ENCODE measurements around the gene ABHD12. TPM values are rescaled to one million over a fixed set of nuclear protein-coding genes. Genes with fewer than 3 reads are reported as not detected.
A peak's percentile ranks its signal among the peaks of the same experiment; 100 is the strongest.

Gene ABHD12
- total RNA-seq, 2 experiments from 2014 or later, result 27.1 to 27.6 TPM

- Mint-ChIP-seq H3K27me3 (peaks cover 11% of the 10 kb centered on the region), H3K4me3 (no peak overlapping the region), H3K36me3 (ENCODE audit: low read depth) (peaks cover 4% of the 10 kb centered on the region), H3K9me3 (peaks cover 18% of the 10 kb centered on the region), H3K4me1 (peaks cover 1% of the 10 kb centered on the region), H3K27ac (no peak overlapping the region)
- ChIA-PET POLR2A (no interaction called here), CTCF (interaction anchor here (0.6 to 4.2 kb wide), 12 partner anchors 9 to 405 kb away, joined by 3 to 16 read pairs (median 4); partner anchors contain the start of gene GINS1)
- peak; percentile 45 for DNase-seq
These were observed 8.4 kb upstream of the ABHD12 start for GRCh38 chr20:25399037-25399430.

DNA sequence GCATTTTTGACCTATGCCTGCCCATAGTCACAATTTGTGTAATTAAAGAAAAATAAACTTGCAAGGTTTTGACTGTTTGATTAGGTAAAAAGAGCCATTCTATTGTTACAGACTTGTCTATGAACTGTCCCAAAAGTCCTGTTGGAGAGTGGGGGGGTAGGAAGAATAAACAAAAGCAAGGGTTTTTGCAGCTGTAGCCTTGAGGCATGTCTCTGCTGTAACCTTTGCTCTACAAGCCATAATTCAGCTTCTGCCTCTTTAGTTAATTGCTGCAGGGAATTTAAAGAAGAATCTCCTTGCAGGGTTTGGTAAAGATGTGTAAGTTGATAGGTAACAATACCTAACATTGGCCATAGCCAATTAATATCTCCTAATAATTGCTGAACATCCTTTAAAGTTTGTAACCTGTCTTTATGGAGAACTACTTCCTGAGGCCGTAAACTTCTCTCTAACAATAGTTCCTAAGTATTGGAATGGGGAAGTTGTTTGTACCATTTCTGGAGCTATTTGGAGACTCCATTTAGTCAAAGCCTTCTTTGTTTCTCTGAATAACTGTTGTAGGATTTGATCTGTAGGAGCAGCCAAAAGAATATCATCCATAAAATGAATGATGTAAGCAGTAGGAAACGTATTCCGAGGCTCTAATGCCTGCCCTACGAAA lies 7.9 kb upstream of the ABHD12 start:
- Mint-ChIP-seq H3K9me3 (peaks cover 15% of the 10 kb centered on the region), H3K4me1 (peaks cover 1% of the 10 kb centered on the region), H3K27ac (no peak overlapping the region), H3K27me3 (peaks cover 11% of the 10 kb centered on the region), H3K4me3 (no peak overlapping the region), H3K36me3 (ENCODE audit: low read depth) (peaks cover 4% of the 10 kb centered on the region)
- CTCF ChIA-PET, result interaction anchor here (0.7 to 4.2 kb wide), 9 partner anchors 9 to 404 kb away, joined by 3 to 16 read pairs (median 4); partner anchors contain the start of gene GINS1
- POLR2A ChIA-PET, result no interaction called here
- DNase-seq, result no peak

DNA sequence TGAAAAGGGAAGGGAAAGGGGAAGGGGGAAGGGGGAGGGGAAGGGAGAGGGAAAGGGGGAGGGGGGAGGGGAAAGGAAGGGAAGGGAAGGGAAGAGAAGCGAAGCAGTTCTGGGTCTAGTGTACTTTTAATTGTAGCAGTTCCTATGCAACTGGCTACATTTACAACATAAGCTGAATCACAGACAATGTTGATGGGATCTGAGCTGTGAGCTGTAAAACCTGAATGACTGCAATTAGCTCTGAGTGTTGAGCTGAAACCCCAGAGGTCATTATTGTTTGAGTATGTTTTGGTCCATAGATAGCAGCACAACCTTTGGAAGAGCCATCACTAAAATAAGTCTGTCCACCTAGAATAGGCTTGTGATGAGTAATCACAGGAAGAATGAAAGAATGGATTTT lies 7.2 kb upstream of the ABHD12 start:
- ChIA-PET POLR2A (no interaction called here), CTCF (interaction anchor here (1.2 to 4.2 kb wide), 2 partner anchors 10 to 12 kb away, joined by 3 to 16 read pairs; partner anchors contain the start of gene GINS1)
- peaks cover 4% of the 10 kb centered on the region for H3K36me3 Mint-ChIP-seq (ENCODE audit: low read depth)
- peaks cover 10% of the 10 kb centered on the region for H3K9me3 Mint-ChIP-seq
- peaks cover 1% of the 10 kb centered on the region for H3K4me1 Mint-ChIP-seq
- no peak for DNase-seq
- H3K27me3 Mint-ChIP-seq, result peaks cover 11% of the 10 kb centered on the region
- no peak overlapping the region for H3K27ac Mint-ChIP-seq
- H3K4me3 Mint-ChIP-seq, result no peak overlapping the region

DNA sequence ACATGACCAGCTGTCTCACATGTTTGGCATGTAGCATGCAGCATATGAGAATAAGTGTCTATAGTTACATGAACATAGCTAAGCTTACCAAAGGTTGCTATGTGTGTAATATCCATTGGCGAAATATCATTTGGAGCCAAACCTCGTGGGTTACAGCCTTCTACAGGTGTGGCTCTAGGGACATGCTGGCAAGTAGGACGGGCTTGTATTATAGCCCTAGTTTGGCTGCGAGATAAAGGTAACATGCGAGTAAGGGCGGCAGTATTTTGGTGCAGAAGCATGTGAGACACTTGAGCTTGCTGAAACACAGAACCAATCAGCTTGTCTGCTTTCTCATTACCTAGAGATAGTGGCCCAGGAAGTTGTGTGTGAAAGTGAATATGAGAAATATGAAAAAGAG lies 6.5 kb upstream of the ABHD12 start:
- ChIA-PET POLR2A (no interaction called here), CTCF (interaction anchor here (1.0 to 4.2 kb wide), 2 partner anchors 11 to 101 kb away, joined by 4 to 16 read pairs; partner anchors contain the start of gene GINS1)
- peaks cover 5% of the 10 kb centered on the region for H3K9me3 Mint-ChIP-seq
- no peaks in the 10 kb centered on the region for H3K36me3 Mint-ChIP-seq (ENCODE audit: low read depth)
- H3K27ac Mint-ChIP-seq, result no peak overlapping the region
- peaks cover 11% of the 10 kb centered on the region for H3K27me3 Mint-ChIP-seq
- H3K4me3 Mint-ChIP-seq, result no peak overlapping the region
- DNase-seq, result no peak
- peaks cover 1% of the 10 kb centered on the region for H3K4me1 Mint-ChIP-seq

GRCh38 chr20:25394996-25395395 lies 4.4 kb upstream of the ABHD12 start:
- DNase-seq, result no peak
- no peak overlapping the region for H3K4me3 Mint-ChIP-seq
- no peaks in the 10 kb centered on the region for H3K36me3 Mint-ChIP-seq (ENCODE audit: low read depth)
- H3K27me3 Mint-ChIP-seq, result peaks cover 8% of the 10 kb centered on the region
- CTCF ChIA-PET, result no interaction called here
- POLR2A ChIA-PET, result no interaction called here
- no peaks in the 10 kb centered on the region for H3K9me3 Mint-ChIP-seq
- peaks cover 6% of the 10 kb centered on the region for H3K4me1 Mint-ChIP-seq
- H3K27ac Mint-ChIP-seq, result no peak overlapping the region

DNA sequence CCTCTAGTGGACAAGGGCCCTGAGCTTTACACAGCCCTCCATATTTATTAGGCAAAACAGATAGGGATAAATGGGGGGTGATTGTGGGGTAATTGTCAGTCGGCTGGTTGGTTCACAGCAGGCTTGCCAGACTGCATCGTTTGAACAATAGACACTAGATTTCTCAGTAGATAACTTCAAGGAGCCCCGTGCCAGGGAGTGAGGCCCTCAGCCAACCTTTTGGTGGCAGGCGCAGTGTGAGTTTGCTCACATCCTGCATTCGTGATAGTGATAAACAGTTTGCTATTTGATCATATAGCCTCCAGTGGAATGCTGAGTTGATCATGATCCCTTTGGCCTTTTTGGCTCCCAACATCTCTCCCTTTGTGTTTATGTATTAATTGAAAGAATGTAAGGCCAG lies 3.6 kb upstream of the ABHD12 start:
- H3K27ac Mint-ChIP-seq, result no peak overlapping the region
- peaks cover under 1% of the 10 kb centered on the region for H3K36me3 Mint-ChIP-seq (ENCODE audit: low read depth)
- POLR2A ChIA-PET, result no interaction called here
- CTCF ChIA-PET, result interaction anchor here (1.0 kb wide), 1 partner anchor 190 kb away, joined by 3 read pairs; no protein-coding TSS in a partner anchor
- no peak for DNase-seq
- no peak overlapping the region for H3K4me3 Mint-ChIP-seq
- H3K4me1 Mint-ChIP-seq, result peaks cover 10% of the 10 kb centered on the region
- no peaks in the 10 kb centered on the region for H3K9me3 Mint-ChIP-seq
- peaks cover 8% of the 10 kb centered on the region for H3K27me3 Mint-ChIP-seq

- no peaks in the 10 kb centered on the region for H3K9me3 Mint-ChIP-seq
- DNase-seq, result peak; percentile 19
- ChIA-PET POLR2A (no interaction called here), CTCF (no interaction called here)
- peak overlapping the region; percentile 69 for H3K27ac Mint-ChIP-seq
- peaks cover 2% of the 10 kb centered on the region for H3K27me3 Mint-ChIP-seq
- peaks cover 11% of the 10 kb centered on the region for H3K36me3 Mint-ChIP-seq (ENCODE audit: low read depth)
- peaks cover 20% of the 10 kb centered on the region for H3K4me1 Mint-ChIP-seq
- H3K4me3 Mint-ChIP-seq, result peak overlapping the region; percentile 78
These were observed 637 bp downstream of the ABHD12 start for GRCh38 chr20:25389858-25390537.

DNA sequence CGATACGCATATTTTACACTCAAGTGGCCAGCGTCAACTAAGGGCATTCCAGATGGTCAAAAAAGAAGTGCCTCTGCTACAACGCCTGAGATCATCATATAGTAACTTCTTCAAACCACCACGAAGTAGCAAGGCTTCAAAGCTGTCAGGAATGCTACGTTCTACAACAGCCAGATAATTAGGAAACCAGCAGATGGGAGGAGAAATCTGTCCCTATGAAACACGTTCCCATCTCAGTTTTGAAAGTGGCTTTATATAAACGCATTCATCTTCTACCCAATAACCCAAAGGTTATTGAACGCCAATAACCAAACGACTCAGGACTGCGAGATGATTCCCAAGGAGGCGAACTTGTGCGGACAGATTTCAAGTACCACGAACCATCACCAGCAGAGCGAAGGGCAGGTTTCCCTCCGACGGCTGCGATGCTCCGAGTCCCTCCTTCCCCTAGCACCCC lies 1.2 kb downstream of the ABHD12 start:
- H3K9me3 Mint-ChIP-seq, result no peaks in the 10 kb centered on the region
- peak overlapping the region; percentile 69 for H3K27ac Mint-ChIP-seq
- CTCF ChIA-PET, result no interaction called here
- peak; percentile 15 for DNase-seq
- peak overlapping the region; percentile 78 for H3K4me3 Mint-ChIP-seq
- H3K4me1 Mint-ChIP-seq, result peaks cover 21% of the 10 kb centered on the region
- H3K27me3 Mint-ChIP-seq, result peaks cover under 1% of the 10 kb centered on the region
- POLR2A ChIA-PET, result interaction anchor here (0.6 kb wide), 1 partner anchor 23 kb away, joined by 4 read pairs; no protein-coding TSS in a partner anchor
- peaks cover 13% of the 10 kb centered on the region for H3K36me3 Mint-ChIP-seq (ENCODE audit: low read depth)

GRCh38 chr20:25382704-25383370 lies 7.8 kb downstream of the ABHD12 start:
- H3K9me3 Mint-ChIP-seq, result no peaks in the 10 kb centered on the region
- H3K4me3 Mint-ChIP-seq, result no peak overlapping the region
- CTCF ChIA-PET, result no interaction called here
- H3K27me3 Mint-ChIP-seq, result no peaks in the 10 kb centered on the region
- peaks cover 15% of the 10 kb centered on the region for H3K36me3 Mint-ChIP-seq (ENCODE audit: low read depth)
- POLR2A ChIA-PET, result no interaction called here
- DNase-seq, result no peak
- H3K27ac Mint-ChIP-seq, result no peak overlapping the region
- H3K4me1 Mint-ChIP-seq, result peaks cover 4% of the 10 kb centered on the region

- Mint-ChIP-seq H3K4me3 (no peak overlapping the region), H3K36me3 (ENCODE audit: low read depth) (peaks cover 12% of the 10 kb centered on the region), H3K27me3 (no peaks in the 10 kb centered on the region), H3K27ac (no peak overlapping the region), H3K9me3 (no peaks in the 10 kb centered on the region), H3K4me1 (peaks cover 2% of the 10 kb centered on the region)
- POLR2A ChIA-PET, result no interaction called here
- no peak for DNase-seq
- CTCF ChIA-PET, result interaction anchor here (0.6 kb wide), 1 partner anchor 35 kb away, joined by 3 read pairs; no protein-coding TSS in a partner anchor
These were observed 9.6 kb downstream of the ABHD12 start for GRCh38 chr20:25380945-25381614.

GRCh38 chr20:25378884-25379733 lies 11.5 kb downstream of the ABHD12 start:
- CTCF ChIA-PET, result interaction anchor here (1.1 kb wide), 1 partner anchor 12 kb away, joined by 3 read pairs; no protein-coding TSS in a partner anchor

More at GRCh38 chr20:25378884-25379733, 11.5 kb downstream of the ABHD12 start:
- no peaks in the 10 kb centered on the region for H3K9me3 Mint-ChIP-seq
- no peak for DNase-seq
- peaks cover 16% of the 10 kb centered on the region for H3K36me3 Mint-ChIP-seq (ENCODE audit: low read depth)
- no peaks in the 10 kb centered on the region for H3K27me3 Mint-ChIP-seq
- no peak overlapping the region for H3K4me3 Mint-ChIP-seq
- peaks cover 1% of the 10 kb centered on the region for H3K4me1 Mint-ChIP-seq
- POLR2A ChIA-PET, result no interaction called here
- no peak overlapping the region for H3K27ac Mint-ChIP-seq

Data from activated CD4-positive, alpha-beta T cell treated with anti-CD3 and anti-CD28 coated beads, Interleukin-2, amount 10 ng/mL, durations not matched to agents 7 days and 5 days (primary cell).